K562 (cell line): ENCODE measurements around the gene FTSJ3. TPM values are rescaled to one million over a fixed set of nuclear protein-coding genes. Genes with fewer than 3 reads are reported as not detected.

Source experiments
- BACH1 ChIP-seq: fragments of 200-800 bp; sonication (Bioruptor generic); IDR thresholded peaks from 2 replicates; pipeline ENCODE4 v1.6.1; 2016; ENCODE audit warnings: missing genetic modification characterization, missing compliant biosample characterization
- GTF2E2 ChIP-seq: fragments of 200-800 bp; sonication (Bioruptor generic); IDR thresholded peaks from 2 replicates; pipeline ENCODE4 v1.6.1; 2016; ENCODE audit warnings: missing genetic modification characterization, missing compliant biosample characterization
- LCOR ChIP-seq: sonication (generic); formaldehyde crosslinking; IDR thresholded peaks from 2 replicates; pipeline ENCODE4 v1.8.0; 2022; ENCODE audit warnings: mild to moderate bottlenecking, missing genetic modification reagents
- MAFK ChIP-seq: IDR thresholded peaks from 2 replicates; pipeline ENCODE4 v1.6.1; 2011; ENCODE audit warnings: low read length, improper control_type of control experiment
- MCM2 ChIP-seq: fragments of 450-650 bp; IDR thresholded peaks from 2 replicates; pipeline ENCODE4 v1.6.1; 2017; ENCODE audit warnings: low read depth, mild to moderate bottlenecking
- POLR2G ChIP-seq: fragments of 200-400 bp; formaldehyde crosslinking; IDR thresholded peaks from 2 replicates; pipeline ENCODE4 v1.6.1; 2017; ENCODE audit warnings: low read depth, mild to moderate bottlenecking, antibody characterized with exemption, low read length, moderate library complexity
- SPI1 ChIP-seq: IDR thresholded peaks from 2 replicates; pipeline ENCODE4 v1.6.1; 2011; ENCODE audit warnings: low read depth, low read length, control low read depth, borderline replicate concordance
- TOE1 ChIP-seq, 2 experiments: fragments of 450-650 bp in 1 of 2; sonication (generic) in 1 of 2; formaldehyde crosslinking in 1 of 2; IDR thresholded peaks; 2 replicates each; pipeline versions ENCODE4 v1.7.1 to v1.8.0; 2016 to 2022; ENCODE audit warnings: borderline replicate concordance in 2 of 2, mild to moderate bottlenecking in 2 of 2, antibody characterized with exemption in 1 of 2, inconsistent platforms in 1 of 2, low read depth in 1 of 2, missing genetic modification reagents in 1 of 2, moderate library complexity in 1 of 2
- YY1 ChIP-seq, 3 experiments: IDR thresholded peaks; 2 replicates each; pipeline ENCODE4 v1.6.1; 2011; ENCODE audit warnings: low read length in 2 of 3, mild to moderate bottlenecking in 2 of 3, moderate library complexity in 2 of 3, borderline replicate concordance in 1 of 3, control low read depth in 1 of 3, low read depth in 1 of 3; ENCODE audit not compliant: insufficient read depth in 3 of 3, insufficient replicate concordance in 2 of 3, control insufficient read depth in 1 of 3, insufficient read length in 1 of 3; ENCODE audit errors: extremely low read depth in 1 of 3
- ZNF24 ChIP-seq: fragments of 450-650 bp; IDR thresholded peaks from 2 replicates; pipeline ENCODE4 v1.6.1; 2016
- polyA plus RNA-seq, 8 experiments: library from polyadenylated mRNA; depleted of rRNA in 4 of 8; stranded (reverse) in 5 of 8; unstranded in 3 of 8; fragments of >200 nt; fragmentation: Nextera tagmentation in 2 of 8; fragmentation: Illumina TruSeq in 1 of 8; extraction: Ambion mirVana in 2 of 8; extraction: Trizol in 1 of 8; gene quantifications; 2 replicates each; pipeline versions ENCODE4 v1.2.1 to v1.2.3, GENCODE V29; 2011 to 2014; ENCODE audit warnings: inconsistent platforms in 1 of 8, missing spikeins in 1 of 8
- total RNA-seq, 7 experiments: library from RNA; depleted of rRNA in 6 of 7; stranded (reverse); fragments of >200 nt in 6 of 7; fragmentation: Illumina TruSeq in 2 of 7; extraction: Trizol in 2 of 7; gene quantifications; 2 replicates each; pipeline versions ENCODE4 v1.2.1 to v1.2.3, GENCODE V29; 2011 to 2021; ENCODE audit warnings: low replicate concordance in 1 of 7
- TF ChIP-seq, protein P1 (sequence below): fragments of 450-650 bp; IDR thresholded peaks from 2 replicates; pipeline ENCODE4 v1.6.1; 2017; ENCODE audit warnings: antibody characterized with exemption, mild to moderate bottlenecking
- TF ChIP-seq, protein P2 (sequence below): sonication (generic); formaldehyde crosslinking; IDR thresholded peaks from 2 replicates; pipeline ENCODE4 v1.8.0; 2023; ENCODE audit warnings: missing genetic modification reagents, mild to moderate bottlenecking, borderline replicate concordance
- TF ChIP-seq, protein P3 (sequence below): sonication (generic); formaldehyde crosslinking; IDR thresholded peaks from 2 replicates; pipeline ENCODE4 v1.8.1; 2023; ENCODE audit warnings: mild to moderate bottlenecking, missing genetic modification reagents

The FTSJ3 gene
- total and polyA plus RNA-seq, 9 of the 15 experiments (the other 6 are each of a cell fraction or from before 2014, with no cell fraction given) = 18.0 to 65.6 (median 52.4) TPM

DNA sequence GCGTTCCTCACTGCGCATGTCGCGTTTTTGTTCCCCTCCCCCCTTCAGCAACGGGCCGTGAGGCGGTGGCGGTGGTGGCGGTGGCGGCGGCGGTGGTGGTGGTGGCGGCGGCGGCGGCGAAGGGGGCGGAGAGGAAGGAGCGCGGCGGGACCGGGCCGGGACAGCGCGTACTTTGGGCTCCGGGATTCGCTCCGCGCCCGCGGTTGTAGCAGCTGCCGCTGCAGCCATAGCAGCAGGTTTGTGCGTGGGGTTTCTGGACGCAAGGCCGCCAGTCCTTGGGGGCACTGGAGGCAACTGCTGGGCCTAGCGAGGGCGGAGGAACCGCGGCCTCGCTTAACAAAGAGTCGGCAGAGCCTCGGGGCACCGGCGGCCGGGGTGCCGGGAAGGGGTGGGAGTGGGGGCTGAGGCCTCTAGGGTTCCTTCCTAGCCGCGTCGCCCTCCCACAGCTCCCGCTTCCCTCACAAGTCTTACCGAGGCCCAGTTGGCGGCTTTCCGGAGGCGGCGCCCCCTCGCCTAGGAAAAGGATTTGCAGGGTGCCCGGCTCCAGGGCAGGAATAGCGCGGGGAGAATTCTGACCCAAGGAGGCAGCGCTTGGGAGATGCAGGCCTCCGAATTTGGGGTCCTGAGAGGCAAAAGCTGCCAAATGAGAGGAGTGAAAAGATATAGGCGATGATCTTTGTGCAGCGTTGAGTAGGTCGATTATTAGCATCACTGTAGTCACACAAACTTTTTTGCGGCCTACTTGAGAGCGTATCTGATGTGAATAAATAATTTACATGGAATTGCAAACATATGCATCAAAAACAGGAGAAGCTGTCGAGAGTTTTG, 53.1 kb downstream of the FTSJ3 start, which contains the start of gene DDX42 (continued):
- TF ChIP-seq, protein P1, sequence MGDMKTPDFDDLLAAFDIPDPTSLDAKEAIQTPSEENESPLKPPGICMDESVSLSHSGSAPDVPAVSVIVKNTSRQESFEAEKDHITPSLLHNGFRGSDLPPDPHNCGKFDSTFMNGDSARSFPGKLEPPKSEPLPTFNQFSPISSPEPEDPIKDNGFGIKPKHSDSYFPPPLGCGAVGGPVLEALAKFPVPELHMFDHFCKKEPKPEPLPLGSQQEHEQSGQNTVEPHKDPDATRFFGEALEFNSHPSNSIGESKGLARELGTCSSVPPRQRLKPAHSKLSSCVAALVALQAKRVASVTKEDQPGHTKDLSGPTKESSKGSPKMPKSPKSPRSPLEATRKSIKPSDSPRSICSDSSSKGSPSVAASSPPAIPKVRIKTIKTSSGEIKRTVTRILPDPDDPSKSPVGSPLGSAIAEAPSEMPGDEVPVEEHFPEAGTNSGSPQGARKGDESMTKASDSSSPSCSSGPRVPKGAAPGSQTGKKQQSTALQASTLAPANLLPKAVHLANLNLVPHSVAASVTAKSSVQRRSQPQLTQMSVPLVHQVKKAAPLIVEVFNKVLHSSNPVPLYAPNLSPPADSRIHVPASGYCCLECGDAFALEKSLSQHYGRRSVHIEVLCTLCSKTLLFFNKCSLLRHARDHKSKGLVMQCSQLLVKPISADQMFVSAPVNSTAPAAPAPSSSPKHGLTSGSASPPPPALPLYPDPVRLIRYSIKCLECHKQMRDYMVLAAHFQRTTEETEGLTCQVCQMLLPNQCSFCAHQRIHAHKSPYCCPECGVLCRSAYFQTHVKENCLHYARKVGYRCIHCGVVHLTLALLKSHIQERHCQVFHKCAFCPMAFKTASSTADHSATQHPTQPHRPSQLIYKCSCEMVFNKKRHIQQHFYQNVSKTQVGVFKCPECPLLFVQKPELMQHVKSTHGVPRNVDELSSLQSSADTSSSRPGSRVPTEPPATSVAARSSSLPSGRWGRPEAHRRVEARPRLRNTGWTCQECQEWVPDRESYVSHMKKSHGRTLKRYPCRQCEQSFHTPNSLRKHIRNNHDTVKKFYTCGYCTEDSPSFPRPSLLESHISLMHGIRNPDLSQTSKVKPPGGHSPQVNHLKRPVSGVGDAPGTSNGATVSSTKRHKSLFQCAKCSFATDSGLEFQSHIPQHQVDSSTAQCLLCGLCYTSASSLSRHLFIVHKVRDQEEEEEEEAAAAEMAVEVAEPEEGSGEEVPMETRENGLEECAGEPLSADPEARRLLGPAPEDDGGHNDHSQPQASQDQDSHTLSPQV = 0 out of 2 replicates have a peak, but pooled peaks have one; percentile 1
- TF ChIP-seq ZNF24 = no peak
- TF ChIP-seq SPI1 = no peak
- TF ChIP-seq, protein P2, sequence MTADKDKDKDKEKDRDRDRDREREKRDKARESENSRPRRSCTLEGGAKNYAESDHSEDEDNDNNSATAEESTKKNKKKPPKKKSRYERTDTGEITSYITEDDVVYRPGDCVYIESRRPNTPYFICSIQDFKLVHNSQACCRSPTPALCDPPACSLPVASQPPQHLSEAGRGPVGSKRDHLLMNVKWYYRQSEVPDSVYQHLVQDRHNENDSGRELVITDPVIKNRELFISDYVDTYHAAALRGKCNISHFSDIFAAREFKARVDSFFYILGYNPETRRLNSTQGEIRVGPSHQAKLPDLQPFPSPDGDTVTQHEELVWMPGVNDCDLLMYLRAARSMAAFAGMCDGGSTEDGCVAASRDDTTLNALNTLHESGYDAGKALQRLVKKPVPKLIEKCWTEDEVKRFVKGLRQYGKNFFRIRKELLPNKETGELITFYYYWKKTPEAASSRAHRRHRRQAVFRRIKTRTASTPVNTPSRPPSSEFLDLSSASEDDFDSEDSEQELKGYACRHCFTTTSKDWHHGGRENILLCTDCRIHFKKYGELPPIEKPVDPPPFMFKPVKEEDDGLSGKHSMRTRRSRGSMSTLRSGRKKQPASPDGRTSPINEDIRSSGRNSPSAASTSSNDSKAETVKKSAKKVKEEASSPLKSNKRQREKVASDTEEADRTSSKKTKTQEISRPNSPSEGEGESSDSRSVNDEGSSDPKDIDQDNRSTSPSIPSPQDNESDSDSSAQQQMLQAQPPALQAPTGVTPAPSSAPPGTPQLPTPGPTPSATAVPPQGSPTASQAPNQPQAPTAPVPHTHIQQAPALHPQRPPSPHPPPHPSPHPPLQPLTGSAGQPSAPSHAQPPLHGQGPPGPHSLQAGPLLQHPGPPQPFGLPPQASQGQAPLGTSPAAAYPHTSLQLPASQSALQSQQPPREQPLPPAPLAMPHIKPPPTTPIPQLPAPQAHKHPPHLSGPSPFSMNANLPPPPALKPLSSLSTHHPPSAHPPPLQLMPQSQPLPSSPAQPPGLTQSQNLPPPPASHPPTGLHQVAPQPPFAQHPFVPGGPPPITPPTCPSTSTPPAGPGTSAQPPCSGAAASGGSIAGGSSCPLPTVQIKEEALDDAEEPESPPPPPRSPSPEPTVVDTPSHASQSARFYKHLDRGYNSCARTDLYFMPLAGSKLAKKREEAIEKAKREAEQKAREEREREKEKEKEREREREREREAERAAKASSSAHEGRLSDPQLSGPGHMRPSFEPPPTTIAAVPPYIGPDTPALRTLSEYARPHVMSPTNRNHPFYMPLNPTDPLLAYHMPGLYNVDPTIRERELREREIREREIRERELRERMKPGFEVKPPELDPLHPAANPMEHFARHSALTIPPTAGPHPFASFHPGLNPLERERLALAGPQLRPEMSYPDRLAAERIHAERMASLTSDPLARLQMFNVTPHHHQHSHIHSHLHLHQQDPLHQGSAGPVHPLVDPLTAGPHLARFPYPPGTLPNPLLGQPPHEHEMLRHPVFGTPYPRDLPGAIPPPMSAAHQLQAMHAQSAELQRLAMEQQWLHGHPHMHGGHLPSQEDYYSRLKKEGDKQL (CRISPR knock-in tag) = 0 out of 2 replicates have a peak, but pooled peaks have one; percentile 36
- TF ChIP-seq GTF2E2 = peak; percentile 62; the same call in 1 of the 2 replicates
- 0 out of 2 replicates have a peak, but pooled peaks have one; percentile 2 for TF ChIP-seq TOE1 (IDR thresholded peaks at IDR 0.05; ENCODE audit: borderline replicate concordance)
- no peak for TF ChIP-seq TOE1 (CRISPR knock-in tag; IDR thresholded peaks at IDR 0.05; ENCODE audit: borderline replicate concordance, low read depth)
- no peak for TF ChIP-seq MAFK
- peak in 1 of 3 experiments; percentile 7 for TF ChIP-seq YY1 (IDR thresholded peaks at IDR 0.05; ENCODE audit: borderline replicate concordance in 1 of 3, control insufficient read depth in 1 of 3, extremely low read depth in 1 of 3, insufficient read depth in 3 of 3, insufficient read length in 1 of 3, insufficient replicate concordance in 2 of 3, low read depth in 1 of 3, low read length in 2 of 3)
- TF ChIP-seq BACH1 (tag) = no peak
- no peak for TF ChIP-seq MCM2
- TF ChIP-seq, protein P3, sequence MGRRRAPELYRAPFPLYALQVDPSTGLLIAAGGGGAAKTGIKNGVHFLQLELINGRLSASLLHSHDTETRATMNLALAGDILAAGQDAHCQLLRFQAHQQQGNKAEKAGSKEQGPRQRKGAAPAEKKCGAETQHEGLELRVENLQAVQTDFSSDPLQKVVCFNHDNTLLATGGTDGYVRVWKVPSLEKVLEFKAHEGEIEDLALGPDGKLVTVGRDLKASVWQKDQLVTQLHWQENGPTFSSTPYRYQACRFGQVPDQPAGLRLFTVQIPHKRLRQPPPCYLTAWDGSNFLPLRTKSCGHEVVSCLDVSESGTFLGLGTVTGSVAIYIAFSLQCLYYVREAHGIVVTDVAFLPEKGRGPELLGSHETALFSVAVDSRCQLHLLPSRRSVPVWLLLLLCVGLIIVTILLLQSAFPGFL (CRISPR knock-in tag) = 0 out of 2 replicates have a peak, but pooled peaks have one; percentile 27
- 0 out of 2 replicates have a peak, but pooled peaks have one; percentile 68 for TF ChIP-seq LCOR (CRISPR knock-in tag)
- peak; percentile 71 for TF ChIP-seq POLR2G
